Smooth muscle cell (in vitro differentiated cells): Measurements from ENCODE around the gene SPATA13. TPM values are rescaled to one million over a fixed set of nuclear protein-coding genes. Genes with fewer than 3 reads are reported as not detected.
"Not testable (repeated sequence)": the region's sequence is repeated elsewhere in the genome, so short reads cannot be mapped to it uniquely, and the experiment has no call there.

Experiments used
- DNase-seq: peaks from one replicate; lab custom pipeline; 2025; ENCODE audit not compliant: unreplicated experiment; lab: John Stamatoyannopoulos, UW
- H2AFZ ChIP-seq: fragments of 200-600 bp; sonication (generic); 2 replicates; pipeline ENCODE4 v1.6.0; 2016; ENCODE audit warnings: antibody characterized with exemption, low read depth, mild to moderate bottlenecking
- H3F3A ChIP-seq: fragments of 200-600 bp; sonication (generic); 2 replicates; pipeline ENCODE4 v1.6.0; 2017; ENCODE audit warnings: antibody characterized with exemption, low read depth
- H3K27ac ChIP-seq: fragments of 200-600 bp; sonication (generic); 2 replicates; pipeline ENCODE4 v1.5.1; 2016; ENCODE audit warnings: low read depth, mild to moderate bottlenecking
- H3K27me3 ChIP-seq: fragments of 200-600 bp; sonication (generic); 2 replicates; pipeline ENCODE4 v1.6.1; 2016; ENCODE audit warnings: low read depth, mild to moderate bottlenecking
- H3K36me3 ChIP-seq: fragments of 200-600 bp; sonication (generic); 2 replicates; pipeline ENCODE4 v1.5.1; 2016; ENCODE audit warnings: low read depth
- H3K4me1 ChIP-seq: fragments of 200-600 bp; sonication (generic); 2 replicates; pipeline ENCODE4 v1.5.1; 2016; ENCODE audit warnings: low read depth
- H3K4me2 ChIP-seq: fragments of 200-600 bp; sonication (generic); 2 replicates; pipeline ENCODE4 v1.6.0; 2016; ENCODE audit warnings: mild to moderate bottlenecking
- H3K4me3 ChIP-seq: fragments of 200-600 bp; sonication (generic); 2 replicates; pipeline ENCODE4 v1.5.1; 2016; ENCODE audit warnings: mild to moderate bottlenecking
- H3K79me2 ChIP-seq: fragments of 200-600 bp; sonication (generic); 2 replicates; pipeline ENCODE4 v1.6.0; 2016; ENCODE audit warnings: low read depth, mild to moderate bottlenecking
- H3K9ac ChIP-seq: fragments of 200-600 bp; sonication (generic); 2 replicates; pipeline ENCODE4 v1.6.0; 2016; ENCODE audit warnings: low read depth
- H3K9me3 ChIP-seq: fragments of 200-600 bp; sonication (generic); replicated peaks from 2 replicates; pipeline ENCODE4 v1.5.1; 2016; ENCODE audit warnings: low read depth
- H4K20me1 ChIP-seq: fragments of 200-600 bp; sonication (generic); 2 replicates; pipeline ENCODE4 v1.6.0; 2016; ENCODE audit warnings: low read depth
- WGBS: methylation state at CpG from one replicate; pipeline ENCODE4 v1.1.7; 2016; ENCODE audit warnings: low lambda C conversion rate; 5-methylcytosine and 5-hydroxymethylcytosine counted together
- polyA plus RNA-seq: library from polyadenylated mRNA; unstranded; fragments of >200 nt; fragmentation: Nextera tagmentation; extraction: Ambion mirVana; gene quantifications from 2 replicates; pipeline ENCODE4 v1.2.1, GENCODE V29; 2016
- total RNA-seq: library from RNA; depleted of rRNA; stranded (reverse); fragments of >200 nt; gene quantifications from 2 replicates; pipeline ENCODE4 v1.2.3, GENCODE V29; 2014
- TF ChIP-seq, protein P1 (sequence below): fragments of 200-600 bp; sonication (generic); IDR thresholded peaks from 2 replicates; pipeline ENCODE4 v1.5.1; 2017; ENCODE audit warnings: borderline replicate concordance, mild to moderate bottlenecking, antibody characterized with exemption; ENCODE audit not compliant: insufficient read depth, poor library complexity, severe bottlenecking

The SPATA13 gene
- total and polyA plus RNA-seq, 2 experiments from 2014 or later = 7.1 to 16.6 TPM

- no peaks in the 10 kb centered on the region for H3K4me1 ChIP-seq
- no peak overlapping the region for H3K4me3 ChIP-seq
- no peaks in the 10 kb centered on the region for H3K36me3 ChIP-seq
- H3K9me3 ChIP-seq = no peaks in the 10 kb centered on the region
- no peak overlapping the region for H3K9ac ChIP-seq
- DNase-seq = no peak
- 54% methylated on average over 9 of the region's 9 CpGs for WGBS
- H3K79me2 ChIP-seq = no peaks in the 10 kb centered on the region
- H3K27ac ChIP-seq = peak overlapping the region; percentile 36
- no peaks in the 10 kb centered on the region for H3F3A ChIP-seq
- H3K27me3 ChIP-seq = no peaks in the 10 kb centered on the region
- TF ChIP-seq, protein P1, sequence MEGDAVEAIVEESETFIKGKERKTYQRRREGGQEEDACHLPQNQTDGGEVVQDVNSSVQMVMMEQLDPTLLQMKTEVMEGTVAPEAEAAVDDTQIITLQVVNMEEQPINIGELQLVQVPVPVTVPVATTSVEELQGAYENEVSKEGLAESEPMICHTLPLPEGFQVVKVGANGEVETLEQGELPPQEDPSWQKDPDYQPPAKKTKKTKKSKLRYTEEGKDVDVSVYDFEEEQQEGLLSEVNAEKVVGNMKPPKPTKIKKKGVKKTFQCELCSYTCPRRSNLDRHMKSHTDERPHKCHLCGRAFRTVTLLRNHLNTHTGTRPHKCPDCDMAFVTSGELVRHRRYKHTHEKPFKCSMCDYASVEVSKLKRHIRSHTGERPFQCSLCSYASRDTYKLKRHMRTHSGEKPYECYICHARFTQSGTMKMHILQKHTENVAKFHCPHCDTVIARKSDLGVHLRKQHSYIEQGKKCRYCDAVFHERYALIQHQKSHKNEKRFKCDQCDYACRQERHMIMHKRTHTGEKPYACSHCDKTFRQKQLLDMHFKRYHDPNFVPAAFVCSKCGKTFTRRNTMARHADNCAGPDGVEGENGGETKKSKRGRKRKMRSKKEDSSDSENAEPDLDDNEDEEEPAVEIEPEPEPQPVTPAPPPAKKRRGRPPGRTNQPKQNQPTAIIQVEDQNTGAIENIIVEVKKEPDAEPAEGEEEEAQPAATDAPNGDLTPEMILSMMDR = no peak
- no peak overlapping the region for H3K4me2 ChIP-seq
- no peaks in the 10 kb centered on the region for H4K20me1 ChIP-seq
- no peak overlapping the region for H2AFZ ChIP-seq
These were observed 38.5 kb downstream of the SPATA13 start for GRCh38 chr13:24199016-24199415.

GRCh38 chr13:24202215-24202614 lies 41.7 kb downstream of the SPATA13 start:
- TF ChIP-seq, protein P1 = no peak
- no peak overlapping the region for H3K4me3 ChIP-seq
- no peak overlapping the region for H2AFZ ChIP-seq
- H3K79me2 ChIP-seq = no peaks in the 10 kb centered on the region
- no peaks in the 10 kb centered on the region for H4K20me1 ChIP-seq
- H3K9ac ChIP-seq = no peak overlapping the region
- no peak overlapping the region for H3K4me2 ChIP-seq
- H3K9me3 ChIP-seq = no peaks in the 10 kb centered on the region
- no peaks in the 10 kb centered on the region for H3K27me3 ChIP-seq
- no peak for DNase-seq
- no peaks in the 10 kb centered on the region for H3K36me3 ChIP-seq
- H3F3A ChIP-seq = no peaks in the 10 kb centered on the region
- no peaks in the 10 kb centered on the region for H3K4me1 ChIP-seq
- 83% methylated on average over 7 of the region's 7 CpGs for WGBS
- no peak overlapping the region for H3K27ac ChIP-seq

- no peak overlapping the region for H3K9ac ChIP-seq
- DNase-seq = no peak
- no peak overlapping the region for H2AFZ ChIP-seq
- TF ChIP-seq, protein P1 = no peak
- no peaks in the 10 kb centered on the region for H3K79me2 ChIP-seq
- no peaks in the 10 kb centered on the region for H3F3A ChIP-seq
- H3K4me3 ChIP-seq = no peak overlapping the region
- H3K27ac ChIP-seq = peak overlapping the region; percentile 34
- H3K36me3 ChIP-seq = no peaks in the 10 kb centered on the region
- H3K9me3 ChIP-seq = no peaks in the 10 kb centered on the region
- no peaks in the 10 kb centered on the region for H3K27me3 ChIP-seq
- WGBS = 48% methylated on average over 3 of the region's 3 CpGs
- H4K20me1 ChIP-seq = no peaks in the 10 kb centered on the region
- H3K4me2 ChIP-seq = peak overlapping the region; percentile 56
- no peaks in the 10 kb centered on the region for H3K4me1 ChIP-seq
These were observed 42.8 kb downstream of the SPATA13 start for GRCh38 chr13:24203273-24203672.

DNA sequence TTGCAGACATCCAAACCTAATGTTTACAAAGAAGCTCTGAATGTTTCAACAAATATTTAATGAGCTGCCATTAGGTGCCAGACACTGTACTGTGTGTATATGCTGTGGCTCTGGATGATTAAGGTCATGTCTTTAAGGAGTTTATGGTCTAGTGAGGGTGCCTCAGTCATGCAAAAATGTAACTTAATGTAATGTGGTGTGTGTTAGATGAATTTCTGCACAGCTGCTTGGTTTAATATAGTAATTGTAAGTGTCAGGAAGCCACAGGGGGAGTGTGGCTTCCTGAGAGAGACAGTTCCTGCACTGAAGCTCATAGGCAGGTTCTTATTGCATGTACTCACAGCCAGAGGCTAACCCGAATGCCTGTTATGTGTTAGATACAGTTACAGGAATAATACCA lies 43.3 kb downstream of the SPATA13 start:
- H3K36me3 ChIP-seq = no peaks in the 10 kb centered on the region
- no peak for DNase-seq
- H3K79me2 ChIP-seq = no peaks in the 10 kb centered on the region
- WGBS = 59% methylated on average over 1 of the region's 1 CpG
- H2AFZ ChIP-seq = no peak overlapping the region
- TF ChIP-seq, protein P1 = no peak
- H3K27ac ChIP-seq = peak overlapping the region; percentile 34
- H3K9me3 ChIP-seq = no peaks in the 10 kb centered on the region
- no peaks in the 10 kb centered on the region for H4K20me1 ChIP-seq
- no peak overlapping the region for H3K9ac ChIP-seq
- peak overlapping the region; percentile 56 for H3K4me2 ChIP-seq
- no peaks in the 10 kb centered on the region for H3F3A ChIP-seq
- no peak overlapping the region for H3K4me3 ChIP-seq
- no peaks in the 10 kb centered on the region for H3K27me3 ChIP-seq
- no peaks in the 10 kb centered on the region for H3K4me1 ChIP-seq

GRCh38 chr13:24205076-24205475 lies 44.6 kb downstream of the SPATA13 start:
- WGBS = 44% methylated on average over 1 of the region's 1 CpG
- not testable (repeated sequence) for H3K79me2 ChIP-seq, H4K20me1 ChIP-seq, H3K36me3 ChIP-seq, H3K9me3 ChIP-seq, H3K27me3 ChIP-seq, H3K4me1 ChIP-seq, H2AFZ ChIP-seq, H3F3A ChIP-seq, H3K9ac ChIP-seq, H3K4me3 ChIP-seq, H3K27ac ChIP-seq, H3K4me2 ChIP-seq, DNase-seq
